HPDE6-E6E7 (cell line): ENCODE measurements around the gene ACBD4.

Experiments
- DNase-seq: peaks from one replicate; pipeline ENCODE4 v3.0.0; 2011; ENCODE audit warnings: missing footprints; ENCODE audit errors: extremely low spot score

ACBD4 gene

DNA sequence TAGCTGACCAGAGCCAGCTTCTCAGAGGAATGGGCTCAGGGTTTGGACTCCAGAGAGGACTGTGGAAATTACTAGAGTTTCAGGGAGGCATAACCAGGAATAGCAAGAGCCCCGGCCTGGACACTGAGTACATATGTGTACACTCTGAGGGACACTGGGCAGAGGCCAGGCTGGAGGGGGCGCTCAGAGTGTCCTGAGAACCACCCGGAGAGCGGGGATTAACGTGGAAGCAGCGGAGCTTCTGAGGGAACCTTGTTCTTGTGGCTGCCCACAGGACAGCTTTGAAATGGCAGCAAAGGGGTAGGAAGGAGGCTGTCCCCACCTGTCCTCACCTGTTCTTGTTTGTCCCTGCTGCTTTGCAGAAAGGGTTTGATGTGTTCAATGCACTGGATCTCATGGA is 31.0 kb upstream of the ACBD4 start:
- DNase-seq: no peak

DNA sequence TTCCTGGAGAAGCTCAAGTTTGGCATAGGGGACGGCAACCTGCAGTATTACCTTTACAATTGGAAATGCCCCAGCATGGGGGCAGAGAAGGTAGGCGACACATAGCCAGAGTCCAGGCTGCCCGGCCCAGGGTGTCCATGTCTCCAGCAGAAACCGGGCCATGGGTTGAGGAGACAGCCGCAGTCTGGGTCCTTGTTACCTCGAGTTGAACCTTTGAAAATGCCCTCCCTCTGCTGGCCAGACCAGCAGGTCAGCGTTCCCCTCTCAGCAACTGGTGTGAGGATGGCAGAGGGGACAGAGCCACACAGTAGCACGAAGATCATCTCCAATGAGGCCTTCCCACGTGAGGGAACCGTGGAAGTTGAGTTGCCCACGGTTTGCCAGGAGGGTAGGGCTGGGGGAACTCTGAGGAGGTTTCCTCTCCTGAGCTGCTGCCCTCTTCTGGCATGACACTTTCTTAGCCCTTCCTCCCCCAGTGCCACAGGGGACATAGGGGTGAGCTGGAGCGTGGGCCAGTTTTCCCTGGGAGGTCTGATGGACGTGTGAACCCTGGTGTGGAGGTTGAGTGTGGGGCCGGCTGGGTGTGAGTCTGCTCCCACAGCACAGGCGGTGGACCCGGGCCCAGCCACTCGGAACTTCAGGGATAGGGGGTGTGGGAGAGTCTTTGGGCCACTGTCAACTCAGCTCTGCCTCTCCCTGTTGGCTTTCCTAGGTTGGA is 30.4 kb upstream of the ACBD4 start:
- DNase-seq: no peak

DNA sequence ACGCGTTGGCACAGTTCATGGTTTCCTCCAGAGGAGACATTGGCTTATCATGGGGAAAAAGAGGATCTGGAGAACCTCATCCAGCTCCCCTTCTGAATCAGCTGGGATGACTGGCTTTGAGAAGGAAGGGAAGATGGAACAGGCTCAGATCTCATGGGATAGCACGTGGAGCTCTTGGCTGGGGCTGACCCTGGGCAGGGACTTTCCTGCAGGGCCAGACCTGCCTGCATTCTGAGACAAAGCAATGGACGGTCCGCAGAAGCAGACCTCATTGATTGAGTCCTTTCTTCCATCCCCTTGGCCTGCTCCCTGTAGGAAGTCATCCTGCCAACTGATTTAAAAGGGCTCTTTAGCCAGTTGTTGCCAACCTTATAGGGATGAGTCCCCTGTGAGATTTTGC is 29.4 kb upstream of the ACBD4 start:
- DNase-seq: no peak

DNA sequence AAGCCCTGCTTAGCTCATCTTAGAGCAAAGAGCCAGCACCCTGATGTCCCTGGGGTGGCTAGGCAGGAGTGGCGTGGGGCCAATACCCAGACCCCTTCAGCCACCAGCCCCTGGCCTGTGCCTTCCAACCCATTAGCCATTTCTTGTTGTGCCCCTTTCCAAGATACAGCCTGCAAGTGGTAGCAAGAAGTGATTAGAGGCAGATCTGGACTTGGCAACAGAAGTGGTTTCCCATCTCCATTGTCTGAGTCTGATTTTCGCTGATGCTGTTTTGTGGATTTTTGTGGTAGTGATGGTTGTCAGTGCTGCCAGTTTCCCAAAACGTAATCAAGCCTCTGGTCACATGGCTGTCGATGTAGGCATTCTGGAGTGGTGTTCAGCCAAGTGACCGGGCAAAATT is 28.9 kb upstream of the ACBD4 start:
- no peak for DNase-seq

DNA sequence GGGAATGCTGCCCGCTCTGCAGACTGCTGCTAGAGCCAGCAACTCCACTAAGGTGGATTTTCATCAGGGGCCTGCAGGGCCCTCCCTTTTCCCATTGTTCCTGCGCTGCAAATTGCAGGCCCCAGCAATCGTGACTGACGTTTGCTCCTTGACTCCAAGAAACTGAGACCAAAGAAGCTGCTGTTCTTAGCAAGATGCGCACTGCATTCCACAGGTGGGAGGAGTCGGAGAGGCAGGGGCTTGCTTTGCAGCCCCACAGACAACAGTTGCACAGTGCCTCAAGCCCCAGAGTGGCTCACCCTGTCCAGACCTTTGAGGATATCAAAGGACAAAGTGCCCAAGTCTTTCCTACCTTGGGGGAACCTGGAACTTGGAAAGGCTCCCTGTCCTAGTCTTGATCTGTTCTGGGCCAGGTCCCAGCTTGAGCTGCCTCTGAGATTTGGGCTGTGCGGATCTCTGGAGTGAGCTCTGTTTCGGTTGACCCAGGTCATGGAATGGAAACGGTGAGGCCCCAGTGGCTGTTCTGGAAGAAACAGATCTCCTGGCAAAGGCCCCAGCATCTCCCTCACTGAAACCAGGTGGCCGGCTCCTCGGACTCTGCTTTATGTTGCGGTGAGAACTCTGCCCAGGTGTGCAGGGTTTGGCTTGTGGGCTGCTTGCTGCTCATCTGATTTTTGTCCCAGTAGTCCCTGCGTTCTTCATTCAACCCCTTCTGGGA is 28.0 kb upstream of the ACBD4 start:
- DNase-seq: no peak

DNA sequence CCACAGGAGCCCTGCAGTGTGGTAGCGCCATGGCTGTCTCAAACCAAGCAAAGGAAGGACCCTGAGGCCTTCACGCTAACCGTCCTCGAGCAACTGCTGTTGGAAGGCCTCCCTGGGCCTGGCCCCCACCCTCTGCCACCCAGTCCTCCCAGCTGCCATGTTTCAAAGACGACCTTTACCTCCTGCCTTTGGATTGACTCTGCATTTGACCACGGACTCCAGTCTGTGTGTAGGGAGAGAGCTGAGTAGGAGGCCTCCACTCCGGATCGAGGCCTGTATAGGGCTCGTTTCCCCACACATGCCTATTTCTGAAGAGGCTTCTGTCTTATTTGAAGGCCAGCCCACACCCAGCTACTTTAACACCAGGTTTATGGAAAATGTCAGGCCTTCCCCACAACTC is 27.4 kb upstream of the ACBD4 start:
- DNase-seq: no peak

DNA sequence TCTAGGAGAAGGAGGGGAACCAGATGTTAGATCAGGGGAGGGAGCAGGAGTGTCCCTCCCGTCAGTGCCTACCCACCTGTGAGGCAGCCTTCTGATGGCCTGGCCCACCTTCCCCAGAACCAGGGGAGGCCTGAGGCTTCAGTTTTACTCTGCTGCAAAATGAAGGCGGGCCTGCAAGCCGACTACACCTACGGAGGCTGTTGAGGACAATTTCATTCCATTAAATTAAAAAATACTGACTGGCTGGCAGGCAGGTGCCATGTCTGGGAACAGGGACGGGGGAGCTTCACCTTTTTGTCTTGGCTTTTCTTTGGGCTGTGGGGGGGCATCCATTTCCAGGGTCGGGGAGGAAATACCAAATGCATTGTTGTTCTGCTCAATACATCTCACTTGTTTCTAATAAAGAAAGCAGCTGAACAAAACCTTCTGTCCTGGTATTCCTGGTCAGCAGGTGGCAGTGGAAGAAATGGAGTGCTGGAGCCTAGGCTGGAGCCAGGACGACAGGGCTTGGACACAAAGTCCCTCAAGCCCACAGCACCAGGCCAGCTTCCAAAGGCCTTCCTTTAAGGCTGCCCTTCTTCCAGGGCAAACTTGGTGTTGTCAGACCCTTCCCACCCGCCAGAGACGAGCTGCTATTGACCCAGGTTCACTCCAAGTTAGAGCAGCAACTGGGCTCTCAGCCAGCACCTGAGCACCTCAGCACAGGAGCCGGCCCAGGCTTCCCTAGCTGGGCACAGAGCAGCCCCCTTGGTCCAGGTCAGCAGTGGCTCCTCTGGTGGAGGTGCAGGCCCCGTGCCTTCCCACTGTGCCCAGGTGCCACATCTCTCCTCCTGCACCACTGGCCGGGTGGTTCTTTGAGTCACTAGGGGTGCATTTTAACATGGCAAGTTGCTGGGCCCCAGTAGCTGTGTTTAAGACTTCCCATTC is 26.6 kb upstream of the ACBD4 start:
- no peak for DNase-seq

DNA sequence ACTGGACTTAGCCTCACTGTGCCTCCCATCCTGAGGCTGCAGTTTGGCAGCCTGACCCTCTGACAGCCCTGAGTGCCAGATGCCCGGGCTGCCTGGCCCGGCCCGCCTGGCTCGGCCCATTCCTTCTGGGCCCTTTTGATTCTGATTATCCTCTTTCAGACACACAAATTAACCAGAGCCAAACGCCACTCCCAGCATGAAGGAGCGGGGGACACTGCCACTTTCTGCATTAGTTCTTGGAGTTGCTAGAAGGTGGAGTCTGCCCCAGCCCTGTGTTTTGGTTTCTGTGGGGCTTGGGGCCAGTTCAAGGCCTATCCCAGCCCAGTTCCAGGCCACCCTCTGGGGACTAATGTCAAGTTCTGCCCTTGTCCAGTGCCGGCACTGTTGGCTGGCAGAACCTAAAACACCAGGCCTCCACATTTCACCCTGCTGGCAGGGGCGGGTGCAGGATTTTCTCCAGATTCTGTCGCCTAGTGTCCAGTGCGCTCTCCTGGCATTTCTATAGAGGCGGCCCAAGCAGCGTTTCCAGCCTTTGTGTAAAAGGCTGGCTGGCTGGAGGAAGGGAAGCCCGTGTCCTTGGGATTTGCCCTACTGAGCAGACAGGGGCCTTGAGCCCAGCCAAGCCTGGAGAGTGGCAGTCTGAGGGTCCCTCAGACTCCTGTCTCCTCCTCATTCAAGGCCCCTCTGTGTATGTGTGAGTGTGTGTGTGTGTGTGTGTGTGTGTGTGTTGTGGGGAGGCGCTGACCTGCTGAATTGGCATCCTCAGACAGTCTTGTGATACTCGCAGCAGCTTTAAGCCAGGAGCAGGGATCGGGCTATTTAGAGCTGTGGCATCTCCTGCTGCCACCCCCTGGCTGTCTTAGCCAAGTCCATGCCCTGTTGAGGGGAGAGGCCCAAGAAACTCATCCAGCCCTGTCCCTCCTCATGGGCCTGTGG is 24.5 kb upstream of the ACBD4 start:
- no peak for DNase-seq

DNA sequence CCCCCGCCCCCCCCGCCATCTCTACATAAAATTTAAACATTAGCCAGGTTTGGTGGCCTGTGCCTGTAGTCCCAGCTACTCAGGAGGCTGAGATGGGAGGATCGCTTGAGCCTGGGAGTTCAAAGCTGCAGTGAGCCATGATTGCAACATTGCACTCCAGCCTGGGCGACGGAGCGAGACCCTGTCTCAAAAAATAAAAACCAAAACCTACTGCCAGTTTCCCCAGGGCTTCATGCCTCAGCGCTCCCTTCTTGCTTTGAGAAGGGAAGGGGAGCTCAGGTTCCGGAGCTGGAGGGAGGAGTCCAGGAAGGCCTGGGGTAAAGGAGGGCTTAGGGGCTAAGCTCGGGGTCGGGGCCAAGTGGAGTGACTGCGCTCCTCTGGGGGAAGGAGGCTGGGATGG is 23.6 kb upstream of the ACBD4 start:
- no peak for DNase-seq

DNA sequence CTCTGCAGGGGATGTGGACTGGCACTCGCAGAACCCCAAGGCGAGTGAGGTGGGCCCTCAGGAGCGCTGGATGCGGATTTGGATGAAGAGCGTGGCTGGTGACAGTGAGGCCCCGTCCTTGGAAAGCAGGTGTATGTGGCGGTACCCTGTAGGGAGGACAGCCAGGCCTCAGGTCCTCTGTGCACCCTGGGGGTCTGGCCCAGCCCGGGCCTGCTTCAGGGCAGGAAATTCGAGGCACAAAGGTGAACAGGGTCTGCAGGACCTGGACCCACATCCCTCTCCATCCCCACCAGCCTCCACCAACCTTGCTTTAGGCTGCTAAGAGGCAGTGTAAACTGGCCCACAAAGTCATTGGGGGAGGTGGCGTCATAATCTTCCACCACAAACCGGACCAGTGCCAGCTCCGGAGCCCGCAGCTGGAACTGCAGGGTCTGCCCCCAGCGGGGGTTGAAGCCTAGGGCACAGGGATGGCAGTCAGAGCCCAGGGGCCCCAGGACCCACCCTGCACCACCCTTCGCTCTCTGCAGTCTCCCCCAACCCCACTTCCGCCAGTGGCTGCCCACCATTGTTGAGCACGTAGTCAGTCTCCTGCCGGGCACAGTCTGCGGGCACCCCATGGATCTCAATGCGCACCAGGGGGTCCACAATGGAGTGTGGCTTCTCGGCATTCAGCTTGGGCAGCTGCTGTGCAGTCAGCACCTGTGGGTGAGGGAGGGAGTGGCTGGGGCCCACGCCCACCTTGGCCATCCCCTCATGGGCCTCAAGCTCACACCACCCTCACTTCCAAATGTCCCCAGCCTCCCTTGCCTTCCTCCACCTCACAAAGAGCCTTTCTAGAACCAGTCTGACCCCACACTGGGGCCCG is 22.7 kb upstream of the ACBD4 start:
- DNase-seq: no peak

DNA sequence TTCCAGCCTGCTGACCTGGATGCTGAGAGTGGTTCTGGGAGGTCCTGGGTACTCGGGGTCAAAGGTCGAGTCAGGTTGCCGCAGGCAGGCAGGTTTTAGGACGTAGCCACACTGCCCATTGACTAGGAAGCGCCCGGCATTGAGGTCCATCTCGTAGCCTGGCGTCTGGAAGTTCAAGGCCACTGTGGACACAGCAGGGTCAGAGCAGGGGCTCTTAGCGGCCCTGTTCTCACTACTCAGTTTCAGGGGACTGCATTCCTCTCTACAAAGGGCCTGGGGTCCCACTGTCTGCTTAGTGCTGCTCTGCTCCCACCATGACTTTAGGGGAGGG is 22.1 kb upstream of the ACBD4 start:
- DNase-seq: no peak

DNA sequence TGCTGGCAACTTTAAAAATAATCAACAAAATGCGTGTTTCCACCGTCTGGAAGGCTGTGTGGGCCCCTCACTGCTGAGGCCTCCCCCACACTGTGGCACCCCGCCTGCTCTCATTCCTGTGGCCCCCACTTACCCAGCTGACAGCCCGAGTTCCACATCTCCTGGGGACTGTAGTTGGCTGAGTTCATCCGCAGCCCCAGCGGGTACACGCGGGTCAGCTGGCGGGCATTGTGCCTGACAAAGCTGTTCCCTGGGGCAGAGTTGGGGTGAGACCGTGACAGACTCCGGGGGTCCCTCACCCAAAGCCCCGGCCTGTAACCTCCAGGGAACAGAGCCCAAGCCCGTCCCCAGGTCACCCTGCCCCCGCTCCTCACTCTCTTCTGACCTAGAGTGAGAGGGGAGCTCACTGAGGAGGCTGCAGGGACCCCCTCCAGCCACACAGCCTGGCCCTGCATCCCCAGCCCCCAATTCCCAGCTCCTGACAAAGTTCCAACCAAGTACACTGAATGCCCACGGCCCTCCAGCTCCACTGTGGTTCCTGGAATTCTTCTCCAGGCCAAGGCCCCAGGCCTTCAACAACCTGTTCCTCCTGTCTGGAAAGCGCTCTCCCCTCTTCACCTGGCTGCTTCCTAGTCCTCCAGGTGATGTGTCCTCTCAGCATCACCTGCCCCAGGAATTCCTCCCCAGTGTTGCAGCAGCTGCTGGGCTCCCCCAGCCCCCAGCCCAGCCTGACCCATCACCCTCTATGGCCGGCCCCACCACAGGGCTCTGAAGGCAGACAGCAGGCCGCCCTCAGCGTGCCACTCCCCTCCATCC is 21.2 kb upstream of the ACBD4 start:
- no peak for DNase-seq

DNA sequence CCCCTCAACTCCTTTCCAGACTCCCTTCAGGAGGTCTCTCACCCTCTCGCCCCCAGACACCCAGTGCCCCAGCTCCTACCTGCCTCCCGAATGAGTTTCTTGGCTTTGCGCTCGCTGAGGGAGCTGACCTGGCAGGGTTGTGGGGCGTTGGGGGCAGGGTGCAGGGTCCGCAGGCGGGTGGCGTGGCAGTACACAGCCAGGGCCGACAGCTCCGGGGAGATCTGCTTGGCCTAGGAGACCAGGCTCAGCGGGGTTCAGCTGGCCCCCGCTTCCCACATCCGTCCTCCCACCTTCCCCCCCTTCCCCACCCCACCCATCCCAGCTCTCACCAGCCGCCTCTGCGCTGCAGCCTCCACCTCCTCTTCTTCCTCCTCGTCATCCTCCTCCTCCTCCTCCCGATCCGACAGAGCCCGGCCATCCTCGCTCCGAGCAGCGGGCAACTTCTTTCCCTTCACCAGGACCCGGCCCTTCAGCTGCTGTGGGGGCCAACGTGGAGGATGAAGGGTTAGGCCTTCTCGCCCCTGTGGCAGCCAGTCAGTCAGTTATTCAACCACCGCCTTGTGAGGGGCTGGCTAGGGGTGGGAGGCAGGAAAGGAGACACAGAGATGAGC is 20.4 kb upstream of the ACBD4 start:
- no peak for DNase-seq

DNA sequence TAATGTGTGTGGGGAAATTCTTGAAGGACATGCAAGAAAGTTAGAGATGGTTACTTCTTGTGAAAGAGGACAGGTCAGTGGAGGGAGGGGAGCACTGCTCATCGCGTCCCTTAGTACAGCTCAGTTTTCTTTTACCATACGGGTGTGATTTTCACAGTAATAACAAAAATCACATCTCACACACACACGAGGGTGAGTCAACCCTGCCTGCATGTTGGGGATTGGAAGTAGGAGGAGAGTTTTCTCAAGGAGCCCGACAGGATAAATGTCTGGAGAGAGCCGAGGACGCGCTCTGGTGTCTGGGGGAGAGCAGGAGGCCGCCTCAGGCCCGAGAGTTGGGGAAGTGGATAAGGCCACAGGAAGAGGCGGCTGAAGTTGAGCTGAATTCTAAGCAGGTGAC is 19.6 kb upstream of the ACBD4 start:
- DNase-seq: no peak

DNA sequence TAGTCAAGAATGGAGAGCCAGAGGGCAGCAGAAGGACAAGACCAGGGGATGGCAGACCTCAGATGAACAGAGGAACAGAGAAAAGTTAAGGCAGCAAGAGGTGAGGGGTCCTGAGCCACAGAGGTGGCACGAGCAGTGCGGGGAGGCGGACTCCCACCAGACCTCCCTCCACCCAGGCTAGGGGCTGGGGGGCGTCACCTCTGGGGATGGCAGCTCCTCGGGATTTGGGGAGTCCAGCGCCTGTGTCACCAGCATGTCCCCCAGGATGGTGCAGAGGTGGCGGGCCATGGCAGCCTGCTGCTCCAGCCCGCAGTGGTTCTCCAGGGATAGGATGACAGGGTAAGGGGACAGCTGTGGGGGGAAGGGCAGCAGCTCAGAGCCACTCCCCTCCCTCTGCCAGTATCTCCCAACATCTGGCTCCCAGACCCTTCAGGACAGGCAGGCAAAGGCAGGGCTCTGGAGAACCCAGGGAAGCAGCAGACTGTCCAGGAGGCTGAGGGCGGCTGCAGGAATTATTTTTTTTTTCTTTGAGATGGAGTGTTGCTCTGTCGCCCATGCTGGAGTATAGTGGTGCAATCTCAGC is 19.0 kb upstream of the ACBD4 start:
- no peak for DNase-seq

DNA sequence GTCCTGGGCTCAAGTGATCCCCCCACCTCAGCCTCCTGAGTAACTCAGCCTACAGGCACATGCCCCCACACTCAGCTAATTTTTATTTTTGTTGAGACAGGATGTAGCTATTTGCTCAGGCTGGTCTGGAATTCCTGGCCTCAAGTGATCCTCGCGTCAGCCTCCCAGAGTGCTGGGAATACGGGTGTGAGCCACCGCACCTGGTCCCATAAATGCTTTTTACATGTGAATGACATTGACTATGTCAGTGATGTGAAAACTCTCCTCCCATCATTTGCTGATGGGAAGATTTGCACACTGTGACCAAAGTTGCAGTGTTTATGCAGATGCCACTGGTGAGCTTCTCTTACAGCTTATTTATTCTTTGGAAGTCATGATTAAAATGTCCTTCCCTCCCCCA is 18.2 kb upstream of the ACBD4 start:
- no peak for DNase-seq

DNA sequence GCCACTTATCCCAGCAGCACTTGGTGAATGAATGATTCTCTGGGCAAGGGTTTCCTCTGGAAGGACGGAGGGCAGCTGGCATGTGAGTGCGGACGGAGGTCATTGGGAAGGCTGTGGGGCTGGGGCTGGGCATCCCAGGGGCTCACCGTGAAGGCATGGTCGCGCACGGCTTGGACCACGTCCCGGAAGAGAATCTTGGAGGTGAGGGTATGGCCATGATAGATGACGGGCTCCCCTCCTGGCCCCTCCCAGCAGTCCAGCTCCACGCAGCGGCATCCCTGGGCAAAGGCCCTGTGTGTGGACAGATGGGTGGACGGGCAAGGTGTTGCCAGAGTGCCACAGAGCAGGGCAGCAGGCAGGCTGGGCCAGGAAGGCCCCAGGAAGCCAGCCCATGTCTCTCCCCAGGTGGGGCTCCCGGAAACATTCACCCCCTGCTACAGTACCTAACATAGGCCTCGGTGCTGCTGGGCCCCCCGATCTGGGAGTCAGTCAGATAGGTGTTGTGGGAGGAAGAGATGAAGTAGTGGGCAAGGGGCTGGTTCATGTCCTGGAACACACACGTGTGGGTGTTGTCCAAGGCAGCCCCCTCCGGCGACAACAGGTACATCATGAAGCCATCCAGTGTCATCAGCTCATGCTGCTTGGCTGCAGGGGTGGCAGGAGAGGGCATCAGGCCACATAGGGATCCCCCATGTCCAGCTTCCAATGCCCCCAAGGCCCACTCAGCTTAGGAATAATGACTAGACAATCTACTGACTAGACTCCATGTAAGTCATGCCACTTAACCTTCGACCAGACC is 17.4 kb upstream of the ACBD4 start:
- no peak for DNase-seq

DNA sequence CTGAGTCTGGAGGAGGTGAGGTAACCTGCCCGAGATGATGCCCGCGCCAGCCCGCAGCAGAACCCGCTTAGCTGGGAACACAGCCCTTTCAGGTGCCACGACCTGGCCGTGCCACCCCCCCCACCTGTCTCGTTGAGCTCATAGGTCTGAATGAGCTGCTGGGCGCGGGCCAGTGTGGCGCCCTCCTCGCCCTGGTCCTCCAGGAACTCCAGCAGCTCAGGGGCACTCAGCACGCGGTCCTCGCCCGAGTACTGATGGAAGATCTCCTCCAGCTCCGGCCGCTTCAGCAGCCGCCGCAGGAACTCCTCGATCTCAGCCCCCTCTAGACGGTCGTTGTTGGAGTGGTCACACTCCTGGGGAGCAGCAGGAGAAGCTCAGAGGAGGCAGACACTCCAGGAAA is 16.8 kb upstream of the ACBD4 start:
- no peak for DNase-seq
